SH-SY5Y (cell line): ENCODE measurements around the gene SMG9.

Source experiments
- GATA2 ChIP-seq: IDR thresholded peaks from 2 replicates; pipeline ENCODE4 v1.6.1; 2011; ENCODE audit warnings: mild to moderate bottlenecking, low read depth, low read length
- GATA3 ChIP-seq: IDR thresholded peaks from 2 replicates; pipeline ENCODE4 v1.6.1; 2011; ENCODE audit warnings: low read depth, mild to moderate bottlenecking, low read length, moderate library complexity

- no peak for TF ChIP-seq GATA2
- no peak for TF ChIP-seq GATA3
These were observed 5.6 kb downstream of the SMG9 start for GRCh38 chr19:43749152-43749551.
